ENCODE data around the gene KCTD6.
A peak's percentile ranks its signal among the peaks of the same experiment; 100 is the strongest.

KCTD6 gene

GRCh38 chr3:58491506-58492402 is at the start of gene KCTD6:
Gene KCTD6 (plus strand): TSS chr3:58492096. CDS start chr3:58498756, 6,660 bp downstream.
- peak; percentile 78 for DNase-seq

- DNase-seq = no peak
These were observed 39.7 kb upstream of the KCTD6 start for GRCh38 chr3:58452176-58452575.

- DNase-seq = no peak
These were observed 32.7 kb upstream of the KCTD6 start for GRCh38 chr3:58459160-58459559.

GRCh38 chr3:58462829-58463180 is 29.1 kb upstream of the KCTD6 start:
- DNase-seq = no peak

GRCh38 chr3:58463181-58463941 is 28.5 kb upstream of the KCTD6 start:
- peak; percentile 88 for DNase-seq

GRCh38 chr3:58463942-58464271 is 28.0 kb upstream of the KCTD6 start:
- DNase-seq = no peak

- DNase-seq = no peak
These were observed 27.0 kb upstream of the KCTD6 start for GRCh38 chr3:58464866-58465265.

- DNase-seq = no peak
These were observed 24.9 kb upstream of the KCTD6 start for GRCh38 chr3:58466899-58467563.

GRCh38 chr3:58469096-58469495 is 22.8 kb upstream of the KCTD6 start:
- DNase-seq = no peak

- DNase-seq = no peak
These were observed 21.4 kb upstream of the KCTD6 start for GRCh38 chr3:58470363-58471024.

GRCh38 chr3:58471025-58471887 is 20.6 kb upstream of the KCTD6 start:
- DNase-seq = no peak

GRCh38 chr3:58473275-58473674 is 18.6 kb upstream of the KCTD6 start:
- DNase-seq = no peak

- DNase-seq = no peak
These were observed 17.5 kb upstream of the KCTD6 start for GRCh38 chr3:58474348-58474911.

GRCh38 chr3:58474967-58475578 is 16.8 kb upstream of the KCTD6 start:
- DNase-seq = no peak

- DNase-seq = no peak
These were observed 13.1 kb upstream of the KCTD6 start for GRCh38 chr3:58478781-58479180.

GRCh38 chr3:58480309-58480708 is 11.6 kb upstream of the KCTD6 start:
- no peak for DNase-seq

- DNase-seq = no peak
These were observed 8.8 kb upstream of the KCTD6 start for GRCh38 chr3:58482917-58483636.

- no peak for DNase-seq
These were observed 7.7 kb upstream of the KCTD6 start for GRCh38 chr3:58484045-58484721.

GRCh38 chr3:58484722-58485069 is 7.2 kb upstream of the KCTD6 start:
- no peak for DNase-seq

GRCh38 chr3:58485801-58486435 is 6.0 kb upstream of the KCTD6 start:
- no peak for DNase-seq
